HepG2 (cell line): ENCODE measurements around the gene FAM20A. TPM values are rescaled to one million over a fixed set of nuclear protein-coding genes. Genes with fewer than 3 reads are reported as not detected.

Source experiments
- ASH2L ChIP-seq: fragments of 300-600, 200-600 bp; sonication (generic); IDR thresholded peaks from 2 replicates; pipeline ENCODE4 v1.7.0; 2017; ENCODE audit warnings: low read depth, mild to moderate bottlenecking, moderate library complexity, mixed read lengths, low read length; ENCODE audit not compliant: insufficient read length
- EEA1 ChIP-seq: sonication (generic); formaldehyde crosslinking; IDR thresholded peaks from 2 replicates; pipeline ENCODE4 v1.5.1; 2020; ENCODE audit warnings: mild to moderate bottlenecking, missing genetic modification reagents, borderline replicate concordance
- FOXM1 ChIP-seq: sonication (generic); formaldehyde crosslinking; IDR thresholded peaks from 2 replicates; pipeline ENCODE4 v1.5.0; 2020; ENCODE audit warnings: missing genetic modification reagents
- HMG20B ChIP-seq: conservative IDR thresholded peaks from 2 replicates; pipeline ENCODE4 v1.6.1; 2016; ENCODE audit warnings: missing genetic modification reagents, missing compliant biosample characterization
- KMT2B ChIP-seq: IDR thresholded peaks from 2 replicates; pipeline ENCODE4 v1.6.1; 2016; ENCODE audit warnings: missing genetic modification reagents, missing compliant biosample characterization
- MTF2 ChIP-seq: sonication (generic); formaldehyde crosslinking; IDR thresholded peaks from 2 replicates; pipeline ENCODE4 v1.5.0; 2020; ENCODE audit warnings: missing genetic modification reagents, borderline replicate concordance
- MXI1 ChIP-seq: IDR thresholded peaks from 3 replicates; pipeline ENCODE4 v1.6.1; 2012; ENCODE audit warnings: low read depth, low read length, inconsistent platforms, borderline replicate concordance
- PAX8 ChIP-seq: sonication (generic); formaldehyde crosslinking; IDR thresholded peaks from 2 replicates; pipeline ENCODE4 v1.8.0; 2022; ENCODE audit warnings: mild to moderate bottlenecking, missing genetic modification reagents, borderline replicate concordance
- ZBTB7B ChIP-seq: sonication (generic); formaldehyde crosslinking; IDR thresholded peaks from 2 replicates; pipeline ENCODE4 v1.4.0; 2020; ENCODE audit warnings: missing genetic modification reagents
- ZNF143 ChIP-seq: sonication (generic); formaldehyde crosslinking; IDR thresholded peaks from 2 replicates; pipeline ENCODE4 v1.4.0; 2020; ENCODE audit warnings: missing genetic modification reagents
- ZNF3 ChIP-seq: IDR thresholded peaks from 2 replicates; pipeline ENCODE4 v1.7.0; 2017; ENCODE audit warnings: inconsistent platforms
- ZNF782 ChIP-seq: sonication (generic); formaldehyde crosslinking; IDR thresholded peaks from 2 replicates; pipeline ENCODE4 v1.4.0; 2020; ENCODE audit warnings: missing genetic modification reagents, mild to moderate bottlenecking, borderline replicate concordance
- polyA plus RNA-seq, 8 experiments: library from polyadenylated mRNA; depleted of rRNA in 3 of 8; stranded (reverse) in 7 of 8; unstranded in 1 of 8; fragments of >200 nt; fragmentation: Illumina TruSeq in 4 of 8; extraction: Trizol in 4 of 8; gene quantifications; 2 replicates each; pipeline versions ENCODE4 v1.2.1 to v1.2.3, GENCODE V29; 2011 to 2016; ENCODE audit warnings: low read depth in 4 of 8, missing spikeins in 1 of 8, mixed read lengths in 1 of 8; ENCODE audit not compliant: insufficient read depth in 1 of 8
- total RNA-seq, 5 experiments: library from RNA; depleted of rRNA; stranded (reverse); fragments of >200 nt; fragmentation: Illumina TruSeq; extraction: Trizol; gene quantifications; 2 replicates each; pipeline ENCODE4 v1.2.3, GENCODE V29; 2016; ENCODE audit warnings: low read depth in 1 of 5
- TF ChIP-seq, protein P1 (sequence below): sonication (generic); formaldehyde crosslinking; IDR thresholded peaks from 2 replicates; pipeline ENCODE4 v1.8.0; 2022; ENCODE audit warnings: mild to moderate bottlenecking, missing genetic modification reagents, moderate library complexity
- TF ChIP-seq, protein P2 (sequence below): sonication (generic); formaldehyde crosslinking; IDR thresholded peaks from 2 replicates; pipeline ENCODE4 v1.4.0; 2020; ENCODE audit warnings: missing genetic modification reagents
- TF ChIP-seq, protein P3 (sequence below): sonication (generic); formaldehyde crosslinking; IDR thresholded peaks from 2 replicates; pipeline ENCODE4 v1.5.1; 2020; ENCODE audit warnings: missing genetic modification reagents, mild to moderate bottlenecking, borderline replicate concordance
- TF ChIP-seq, protein P4 (sequence below): sonication (generic); formaldehyde crosslinking; IDR thresholded peaks from 2 replicates; pipeline ENCODE4 v1.5.1; 2020; ENCODE audit warnings: mild to moderate bottlenecking, missing genetic modification reagents, borderline replicate concordance
- TF ChIP-seq, protein P5 (sequence below): sonication (generic); formaldehyde crosslinking; IDR thresholded peaks from 2 replicates; pipeline ENCODE4 v1.5.0; 2020; ENCODE audit warnings: missing genetic modification reagents

Gene FAM20A
- total and polyA plus RNA-seq, 2 of the 13 experiments (the other 11 are each of a cell fraction or from before 2014, with no cell fraction given) = 9.3 to 20.7 TPM

DNA sequence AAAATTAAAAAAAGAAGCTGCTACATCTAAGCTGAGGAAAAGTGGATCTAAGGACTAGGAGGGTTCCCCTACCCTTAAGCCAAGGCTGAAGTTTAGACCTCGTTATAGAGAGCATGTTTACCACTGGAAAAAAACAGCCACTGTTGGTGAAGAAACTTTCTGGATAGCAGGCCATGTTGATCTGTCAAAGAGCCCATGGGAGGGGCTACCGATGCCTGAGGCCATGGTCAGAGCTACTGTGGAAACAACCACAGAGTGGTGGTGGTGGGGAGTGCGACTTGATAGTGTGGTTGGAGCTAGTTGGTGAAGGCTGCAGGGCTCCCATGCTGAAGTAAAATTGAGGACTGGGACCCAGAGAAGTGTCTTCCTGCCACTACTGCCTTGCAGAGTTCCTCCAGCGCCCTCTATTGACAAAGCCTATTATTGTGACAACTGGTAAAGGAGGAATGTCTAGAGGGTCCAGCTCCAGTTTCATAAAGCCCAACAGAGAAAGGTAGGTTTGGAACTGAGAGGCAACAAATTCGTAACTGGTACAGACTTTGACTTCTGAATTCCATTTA lies 12.7 kb upstream of the FAM20A start (continued):
- TF ChIP-seq, protein P1, sequence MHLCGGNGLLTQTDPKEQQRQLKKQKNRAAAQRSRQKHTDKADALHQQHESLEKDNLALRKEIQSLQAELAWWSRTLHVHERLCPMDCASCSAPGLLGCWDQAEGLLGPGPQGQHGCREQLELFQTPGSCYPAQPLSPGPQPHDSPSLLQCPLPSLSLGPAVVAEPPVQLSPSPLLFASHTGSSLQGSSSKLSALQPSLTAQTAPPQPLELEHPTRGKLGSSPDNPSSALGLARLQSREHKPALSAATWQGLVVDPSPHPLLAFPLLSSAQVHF (CRISPR knock-in tag) = no peak
- TF ChIP-seq, protein P2, sequence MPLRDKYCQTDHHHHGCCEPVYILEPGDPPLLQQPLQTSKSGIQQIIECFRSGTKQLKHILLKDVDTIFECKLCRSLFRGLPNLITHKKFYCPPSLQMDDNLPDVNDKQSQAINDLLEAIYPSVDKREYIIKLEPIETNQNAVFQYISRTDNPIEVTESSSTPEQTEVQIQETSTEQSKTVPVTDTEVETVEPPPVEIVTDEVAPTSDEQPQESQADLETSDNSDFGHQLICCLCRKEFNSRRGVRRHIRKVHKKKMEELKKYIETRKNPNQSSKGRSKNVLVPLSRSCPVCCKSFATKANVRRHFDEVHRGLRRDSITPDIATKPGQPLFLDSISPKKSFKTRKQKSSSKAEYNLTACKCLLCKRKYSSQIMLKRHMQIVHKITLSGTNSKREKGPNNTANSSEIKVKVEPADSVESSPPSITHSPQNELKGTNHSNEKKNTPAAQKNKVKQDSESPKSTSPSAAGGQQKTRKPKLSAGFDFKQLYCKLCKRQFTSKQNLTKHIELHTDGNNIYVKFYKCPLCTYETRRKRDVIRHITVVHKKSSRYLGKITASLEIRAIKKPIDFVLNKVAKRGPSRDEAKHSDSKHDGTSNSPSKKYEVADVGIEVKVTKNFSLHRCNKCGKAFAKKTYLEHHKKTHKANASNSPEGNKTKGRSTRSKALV (CRISPR knock-in tag) = no peak
- TF ChIP-seq, protein P3, sequence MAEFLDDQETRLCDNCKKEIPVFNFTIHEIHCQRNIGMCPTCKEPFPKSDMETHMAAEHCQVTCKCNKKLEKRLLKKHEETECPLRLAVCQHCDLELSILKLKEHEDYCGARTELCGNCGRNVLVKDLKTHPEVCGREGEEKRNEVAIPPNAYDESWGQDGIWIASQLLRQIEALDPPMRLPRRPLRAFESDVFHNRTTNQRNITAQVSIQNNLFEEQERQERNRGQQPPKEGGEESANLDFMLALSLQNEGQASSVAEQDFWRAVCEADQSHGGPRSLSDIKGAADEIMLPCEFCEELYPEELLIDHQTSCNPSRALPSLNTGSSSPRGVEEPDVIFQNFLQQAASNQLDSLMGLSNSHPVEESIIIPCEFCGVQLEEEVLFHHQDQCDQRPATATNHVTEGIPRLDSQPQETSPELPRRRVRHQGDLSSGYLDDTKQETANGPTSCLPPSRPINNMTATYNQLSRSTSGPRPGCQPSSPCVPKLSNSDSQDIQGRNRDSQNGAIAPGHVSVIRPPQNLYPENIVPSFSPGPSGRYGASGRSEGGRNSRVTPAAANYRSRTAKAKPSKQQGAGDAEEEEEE (CRISPR knock-in tag) = no peak
- peak; percentile 26 for TF ChIP-seq ASH2L
- no peak for TF ChIP-seq EEA1 (CRISPR knock-in tag)
- TF ChIP-seq ZNF782 (CRISPR knock-in tag) = no peak; the same call in 1 of the 2 replicates
- TF ChIP-seq PAX8 = no peak
- 0 out of 2 replicates have a peak, but pooled peaks have one; percentile 32 for TF ChIP-seq ZNF3 (CRISPR knock-in tag)
- TF ChIP-seq, protein P4, sequence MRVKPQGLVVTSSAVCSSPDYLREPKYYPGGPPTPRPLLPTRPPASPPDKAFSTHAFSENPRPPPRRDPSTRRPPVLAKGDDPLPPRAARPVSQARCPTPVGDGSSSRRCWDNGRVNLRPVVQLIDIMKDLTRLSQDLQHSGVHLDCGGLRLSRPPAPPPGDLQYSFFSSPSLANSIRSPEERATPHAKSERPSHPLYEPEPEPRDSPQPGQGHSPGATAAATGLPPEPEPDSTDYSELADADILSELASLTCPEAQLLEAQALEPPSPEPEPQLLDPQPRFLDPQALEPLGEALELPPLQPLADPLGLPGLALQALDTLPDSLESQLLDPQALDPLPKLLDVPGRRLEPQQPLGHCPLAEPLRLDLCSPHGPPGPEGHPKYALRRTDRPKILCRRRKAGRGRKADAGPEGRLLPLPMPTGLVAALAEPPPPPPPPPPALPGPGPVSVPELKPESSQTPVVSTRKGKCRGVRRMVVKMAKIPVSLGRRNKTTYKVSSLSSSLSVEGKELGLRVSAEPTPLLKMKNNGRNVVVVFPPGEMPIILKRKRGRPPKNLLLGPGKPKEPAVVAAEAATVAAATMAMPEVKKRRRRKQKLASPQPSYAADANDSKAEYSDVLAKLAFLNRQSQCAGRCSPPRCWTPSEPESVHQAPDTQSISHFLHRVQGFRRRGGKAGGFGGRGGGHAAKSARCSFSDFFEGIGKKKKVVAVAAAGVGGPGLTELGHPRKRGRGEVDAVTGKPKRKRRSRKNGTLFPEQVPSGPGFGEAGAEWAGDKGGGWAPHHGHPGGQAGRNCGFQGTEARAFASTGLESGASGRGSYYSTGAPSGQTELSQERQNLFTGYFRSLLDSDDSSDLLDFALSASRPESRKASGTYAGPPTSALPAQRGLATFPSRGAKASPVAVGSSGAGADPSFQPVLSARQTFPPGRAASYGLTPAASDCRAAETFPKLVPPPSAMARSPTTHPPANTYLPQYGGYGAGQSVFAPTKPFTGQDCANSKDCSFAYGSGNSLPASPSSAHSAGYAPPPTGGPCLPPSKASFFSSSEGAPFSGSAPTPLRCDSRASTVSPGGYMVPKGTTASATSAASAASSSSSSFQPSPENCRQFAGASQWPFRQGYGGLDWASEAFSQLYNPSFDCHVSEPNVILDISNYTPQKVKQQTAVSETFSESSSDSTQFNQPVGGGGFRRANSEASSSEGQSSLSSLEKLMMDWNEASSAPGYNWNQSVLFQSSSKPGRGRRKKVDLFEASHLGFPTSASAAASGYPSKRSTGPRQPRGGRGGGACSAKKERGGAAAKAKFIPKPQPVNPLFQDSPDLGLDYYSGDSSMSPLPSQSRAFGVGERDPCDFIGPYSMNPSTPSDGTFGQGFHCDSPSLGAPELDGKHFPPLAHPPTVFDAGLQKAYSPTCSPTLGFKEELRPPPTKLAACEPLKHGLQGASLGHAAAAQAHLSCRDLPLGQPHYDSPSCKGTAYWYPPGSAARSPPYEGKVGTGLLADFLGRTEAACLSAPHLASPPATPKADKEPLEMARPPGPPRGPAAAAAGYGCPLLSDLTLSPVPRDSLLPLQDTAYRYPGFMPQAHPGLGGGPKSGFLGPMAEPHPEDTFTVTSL (CRISPR knock-in tag) = no peak; the same call in 1 of the 2 replicates
- TF ChIP-seq MXI1 = peak; percentile 61; the same call in 1 of the 3 replicates
- no peak for TF ChIP-seq MTF2 (CRISPR knock-in tag)
- TF ChIP-seq HMG20B = no peak
- TF ChIP-seq ZNF143 (CRISPR knock-in tag) = no peak
- TF ChIP-seq ZBTB7B (CRISPR knock-in tag) = peak; percentile 40; the same call in 1 of the 2 replicates
- peak; percentile 57; the same call in 1 of the 2 replicates for TF ChIP-seq KMT2B (CRISPR knock-in tag)
- TF ChIP-seq, protein P5, sequence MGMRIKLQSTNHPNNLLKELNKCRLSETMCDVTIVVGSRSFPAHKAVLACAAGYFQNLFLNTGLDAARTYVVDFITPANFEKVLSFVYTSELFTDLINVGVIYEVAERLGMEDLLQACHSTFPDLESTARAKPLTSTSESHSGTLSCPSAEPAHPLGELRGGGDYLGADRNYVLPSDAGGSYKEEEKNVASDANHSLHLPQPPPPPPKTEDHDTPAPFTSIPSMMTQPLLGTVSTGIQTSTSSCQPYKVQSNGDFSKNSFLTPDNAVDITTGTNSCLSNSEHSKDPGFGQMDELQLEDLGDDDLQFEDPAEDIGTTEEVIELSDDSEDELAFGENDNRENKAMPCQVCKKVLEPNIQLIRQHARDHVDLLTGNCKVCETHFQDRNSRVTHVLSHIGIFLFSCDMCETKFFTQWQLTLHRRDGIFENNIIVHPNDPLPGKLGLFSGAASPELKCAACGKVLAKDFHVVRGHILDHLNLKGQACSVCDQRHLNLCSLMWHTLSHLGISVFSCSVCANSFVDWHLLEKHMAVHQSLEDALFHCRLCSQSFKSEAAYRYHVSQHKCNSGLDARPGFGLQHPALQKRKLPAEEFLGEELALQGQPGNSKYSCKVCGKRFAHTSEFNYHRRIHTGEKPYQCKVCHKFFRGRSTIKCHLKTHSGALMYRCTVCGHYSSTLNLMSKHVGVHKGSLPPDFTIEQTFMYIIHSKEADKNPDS (CRISPR knock-in tag) = no peak
- no peak for TF ChIP-seq FOXM1 (CRISPR knock-in tag)
